ENCODE data around the gene KLHL11.
"Not testable (repeated sequence)": the region's sequence is repeated elsewhere in the genome, so short reads cannot be mapped to it uniquely, and the experiment has no call there.

KLHL11 gene

DNA sequence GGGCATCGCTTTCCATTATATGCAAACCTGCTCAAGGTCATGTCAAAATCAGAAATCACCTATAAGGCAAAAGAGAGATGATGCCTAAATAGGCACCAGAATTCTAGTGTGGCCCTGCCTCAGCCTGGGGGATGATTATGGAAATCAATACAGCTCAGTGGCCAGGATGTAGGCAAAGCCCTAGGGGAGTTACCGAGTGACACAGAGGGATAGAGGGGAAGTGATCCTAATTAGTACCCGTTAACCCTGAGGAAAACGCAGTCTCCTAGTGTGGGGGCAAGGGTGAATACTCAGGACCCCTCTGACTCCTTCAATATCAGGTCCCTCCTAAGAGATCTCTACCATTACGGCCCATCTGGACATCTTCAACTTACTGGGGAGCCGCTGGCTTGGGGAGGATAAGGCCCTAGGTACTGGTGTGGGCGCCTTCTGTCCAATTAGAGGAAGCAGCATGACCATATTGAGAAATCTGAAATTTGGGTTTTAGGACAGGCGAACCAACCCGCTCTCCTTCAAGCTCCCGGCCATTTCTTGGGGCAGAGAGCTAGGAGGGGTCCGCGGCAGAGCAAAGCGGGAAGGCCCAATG, 29.9 kb downstream of the KLHL11 start:
- H3K27me3 ChIP-seq (ENCODE audit: control insufficient read depth in 1 of 2, insufficient read depth in 2 of 2, low read length in 2 of 2), result no peaks in the 10 kb centered on the region
- H3K9ac ChIP-seq (ENCODE audit: low read length), result peak overlapping the region; percentile 54
- peak overlapping the region; percentile 78 to 94 for H3K4me3 ChIP-seq (ENCODE audit: low read depth in 1 of 2, low read length in 2 of 2)
- H3K27ac ChIP-seq (ENCODE audit: low read depth, low read length), result peak overlapping the region; percentile 73
- no peaks in the 10 kb centered on the region for H3K9me3 ChIP-seq (ENCODE audit: low read length)
- peaks cover 21% of the 10 kb centered on the region for H3K36me3 ChIP-seq (ENCODE audit: insufficient read depth, low read length)
- H3K4me1 ChIP-seq (ENCODE audit: insufficient read depth, low read length), result peaks cover 11% of the 10 kb centered on the region

DNA sequence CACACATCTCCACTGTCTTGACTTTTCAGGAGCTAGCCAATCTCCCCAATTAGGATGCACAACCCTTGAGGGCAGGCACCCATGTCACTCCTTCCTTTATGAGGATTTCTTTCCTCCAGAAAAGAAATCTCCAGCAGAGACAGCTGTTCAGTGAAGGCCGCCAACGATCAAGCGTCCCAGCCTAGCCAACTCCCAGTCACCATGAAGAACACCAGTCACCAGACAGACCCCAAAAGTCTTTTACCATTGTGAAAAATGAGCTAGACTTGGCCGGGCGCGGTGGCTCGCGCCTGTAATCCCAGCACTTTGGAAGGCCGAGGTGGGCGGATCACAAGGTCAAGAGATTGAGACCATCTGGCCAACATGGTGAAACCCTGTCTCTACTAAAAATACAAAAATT, 35.3 kb downstream of the KLHL11 start:
- H3K9ac ChIP-seq (ENCODE audit: low read length); H3K4me3 ChIP-seq (ENCODE audit: low read depth in 1 of 2, low read length in 2 of 2); H3K27ac ChIP-seq (ENCODE audit: low read depth, low read length); H3K9me3 ChIP-seq (ENCODE audit: low read length); H3K4me1 ChIP-seq (ENCODE audit: insufficient read depth, low read length); H3K27me3 ChIP-seq (ENCODE audit: control insufficient read depth in 1 of 2, insufficient read depth in 2 of 2, low read length in 2 of 2): not testable (repeated sequence)
- peaks cover 46% of the 10 kb centered on the region for H3K36me3 ChIP-seq (ENCODE audit: insufficient read depth, low read length)

DNA sequence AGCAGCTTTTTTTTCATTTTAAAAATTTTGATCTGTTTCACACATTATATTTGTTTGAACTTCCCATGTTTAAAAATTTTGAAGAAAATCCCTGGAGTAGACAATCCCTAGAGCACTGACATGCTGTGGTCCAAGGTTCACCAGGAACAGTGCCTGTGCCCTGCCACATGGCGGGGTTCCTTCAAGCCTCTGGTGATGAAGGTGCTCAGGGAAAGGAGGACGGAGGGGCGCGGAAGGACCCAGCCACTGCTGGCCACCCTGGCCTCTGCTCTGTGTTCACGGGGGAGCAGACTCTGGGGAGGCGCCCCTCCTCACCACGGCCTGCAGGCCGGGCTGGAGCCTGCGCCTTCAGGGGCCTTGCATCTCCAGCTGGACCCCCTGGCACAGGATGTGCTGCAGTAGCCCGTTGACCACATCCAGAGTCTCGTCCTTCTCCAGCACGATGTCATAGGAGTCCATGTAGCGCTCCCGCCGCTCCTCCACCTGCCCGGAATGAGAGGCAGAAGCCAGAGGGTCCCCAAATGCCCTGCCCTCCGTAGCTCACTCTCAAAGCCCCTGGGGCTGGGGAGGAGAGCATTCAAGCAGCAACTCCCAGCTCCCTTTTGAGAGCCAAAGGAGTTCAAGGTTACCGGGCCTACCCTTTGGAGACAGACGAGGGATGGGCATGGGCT, 39.9 kb downstream of the KLHL11 start:
- Histone ChIP-seq H3K9ac (ENCODE audit: low read length) (no peak overlapping the region), H3K27ac (ENCODE audit: low read depth, low read length) (no peak overlapping the region), H3K36me3 (ENCODE audit: insufficient read depth, low read length) (peaks cover 33% of the 10 kb centered on the region), H3K9me3 (ENCODE audit: low read length) (no peaks in the 10 kb centered on the region), H3K4me3 (ENCODE audit: low read depth in 1 of 2, low read length in 2 of 2) (no peak overlapping the region), H3K4me1 (ENCODE audit: insufficient read depth, low read length) (no peaks in the 10 kb centered on the region), H3K27me3 (ENCODE audit: control insufficient read depth in 1 of 2, insufficient read depth in 2 of 2, low read length in 2 of 2) (no peaks in the 10 kb centered on the region)

DNA sequence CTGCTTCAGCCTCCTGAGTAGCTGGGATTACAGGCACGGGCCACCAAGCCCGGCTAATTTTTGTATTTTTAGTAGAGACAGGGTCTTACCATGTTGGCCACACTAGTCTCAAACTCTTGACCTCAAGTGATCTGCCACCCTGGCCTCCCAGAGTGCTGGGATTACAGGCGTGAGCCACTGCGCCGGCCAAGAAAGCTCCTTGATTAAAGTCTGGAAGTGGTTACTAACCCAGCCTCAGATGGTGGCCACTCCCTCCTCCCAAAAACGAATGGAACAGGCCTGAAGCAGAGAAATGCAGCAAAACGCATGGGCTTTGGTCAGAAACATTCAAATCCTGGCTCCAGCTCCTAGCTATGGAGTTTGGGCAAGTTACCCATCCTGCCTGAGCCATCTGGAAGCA, 41.1 kb downstream of the KLHL11 start:
- H3K27ac ChIP-seq (ENCODE audit: low read depth, low read length), result no peak overlapping the region
- H3K9ac ChIP-seq (ENCODE audit: low read length), result no peak overlapping the region
- peaks cover 26% of the 10 kb centered on the region for H3K36me3 ChIP-seq (ENCODE audit: insufficient read depth, low read length)
- H3K4me1 ChIP-seq (ENCODE audit: insufficient read depth, low read length), result no peaks in the 10 kb centered on the region
- no peaks in the 10 kb centered on the region for H3K27me3 ChIP-seq (ENCODE audit: control insufficient read depth in 1 of 2, insufficient read depth in 2 of 2, low read length in 2 of 2)
- H3K4me3 ChIP-seq (ENCODE audit: low read depth in 1 of 2, low read length in 2 of 2), result no peak overlapping the region
- no peaks in the 10 kb centered on the region for H3K9me3 ChIP-seq (ENCODE audit: low read length)

DNA sequence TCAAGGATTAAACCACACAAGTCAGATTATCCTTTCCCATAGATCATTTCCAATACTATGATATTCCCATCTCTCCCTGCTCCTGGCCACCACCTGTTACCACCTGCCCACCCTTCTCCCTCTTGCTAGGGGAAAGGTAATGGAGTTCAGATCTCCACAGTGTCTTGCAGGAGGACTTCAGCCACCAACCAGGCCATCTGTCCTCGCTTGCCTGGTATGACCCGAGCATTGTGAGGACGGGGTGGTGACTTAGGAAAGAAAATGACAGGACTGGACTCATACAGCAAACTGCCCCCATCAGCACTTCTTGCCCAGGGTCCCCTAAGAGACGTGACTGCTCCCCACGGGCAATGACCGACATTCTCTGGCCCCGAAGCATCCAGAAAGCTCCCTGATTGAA, 41.6 kb downstream of the KLHL11 start:
- H3K9me3 ChIP-seq (ENCODE audit: low read length), result no peaks in the 10 kb centered on the region
- H3K36me3 ChIP-seq (ENCODE audit: insufficient read depth, low read length), result peaks cover 26% of the 10 kb centered on the region
- no peak overlapping the region for H3K9ac ChIP-seq (ENCODE audit: low read length)
- no peaks in the 10 kb centered on the region for H3K4me1 ChIP-seq (ENCODE audit: insufficient read depth, low read length)
- no peak overlapping the region for H3K4me3 ChIP-seq (ENCODE audit: low read depth in 1 of 2, low read length in 2 of 2)
- no peaks in the 10 kb centered on the region for H3K27me3 ChIP-seq (ENCODE audit: control insufficient read depth in 1 of 2, insufficient read depth in 2 of 2, low read length in 2 of 2)
- no peak overlapping the region for H3K27ac ChIP-seq (ENCODE audit: low read depth, low read length)

DNA sequence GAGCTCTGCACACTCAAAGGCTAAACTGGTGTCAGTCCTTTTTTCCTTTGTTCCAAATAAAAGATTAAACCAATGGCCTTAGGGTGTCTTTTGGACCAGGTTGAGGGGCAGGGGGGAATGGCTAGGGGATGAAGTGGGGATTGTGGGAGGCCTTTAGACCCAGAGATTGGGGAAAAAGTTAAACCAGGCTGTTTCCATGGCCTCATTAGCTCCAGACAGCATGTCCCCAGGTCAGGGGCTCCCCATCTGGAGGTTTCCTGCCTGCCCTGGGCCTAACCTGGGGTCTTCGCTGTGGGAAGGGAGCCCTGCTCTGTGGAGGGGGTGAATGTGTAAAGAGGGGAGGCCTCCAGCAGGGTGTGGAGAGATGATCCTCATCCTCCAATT, 42.1 kb downstream of the KLHL11 start:
- H3K27me3 ChIP-seq (ENCODE audit: control insufficient read depth in 1 of 2, insufficient read depth in 2 of 2, low read length in 2 of 2), result no peaks in the 10 kb centered on the region
- no peak overlapping the region for H3K9ac ChIP-seq (ENCODE audit: low read length)
- H3K27ac ChIP-seq (ENCODE audit: low read depth, low read length), result no peak overlapping the region
- peaks cover 26% of the 10 kb centered on the region for H3K36me3 ChIP-seq (ENCODE audit: insufficient read depth, low read length)
- no peaks in the 10 kb centered on the region for H3K9me3 ChIP-seq (ENCODE audit: low read length)
- H3K4me3 ChIP-seq (ENCODE audit: low read depth in 1 of 2, low read length in 2 of 2), result no peak overlapping the region
- H3K4me1 ChIP-seq (ENCODE audit: insufficient read depth, low read length), result no peaks in the 10 kb centered on the region

DNA sequence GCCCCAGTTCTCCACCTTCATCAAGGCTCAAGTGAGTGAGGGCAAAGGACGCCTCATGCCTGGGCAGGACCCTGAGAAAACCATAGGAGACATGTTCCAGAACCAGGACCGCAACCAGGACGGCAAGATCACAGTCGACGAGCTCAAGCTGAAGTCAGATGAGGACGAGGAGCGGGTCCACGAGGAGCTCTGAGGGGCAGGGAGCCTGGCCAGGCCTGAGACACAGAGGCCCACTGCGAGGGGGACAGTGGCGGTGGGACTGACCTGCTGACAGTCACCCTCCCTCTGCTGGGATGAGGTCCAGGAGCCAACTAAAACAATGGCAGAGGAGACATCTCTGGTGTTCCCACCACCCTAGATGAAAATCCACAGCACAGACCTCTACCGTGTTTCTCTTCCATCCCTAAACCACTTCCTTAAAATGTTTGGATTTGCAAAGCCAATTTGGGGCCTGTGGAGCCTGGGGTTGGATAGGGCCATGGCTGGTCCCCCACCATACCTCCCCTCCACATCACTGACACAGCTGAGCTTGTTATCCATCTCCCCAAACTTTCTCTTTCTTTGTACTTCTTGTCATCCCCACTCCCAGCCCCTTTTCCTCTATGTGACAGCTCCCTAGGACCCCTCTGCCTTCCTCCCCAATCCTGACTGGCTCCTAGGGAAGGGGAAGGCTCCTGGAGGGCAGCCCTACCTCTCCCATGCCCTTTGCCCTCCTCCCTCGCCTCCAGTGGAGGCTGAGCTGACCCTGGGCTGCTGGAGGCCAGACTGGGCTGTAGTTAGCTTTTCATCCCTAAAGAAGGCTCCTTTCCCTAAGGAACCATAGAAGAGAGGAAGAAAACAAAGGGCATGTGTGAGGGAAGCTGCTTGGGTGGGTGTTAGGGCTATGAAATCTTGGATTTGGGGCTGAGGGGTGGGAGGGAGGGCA, 42.7 kb downstream of the KLHL11 start:
- Histone ChIP-seq H3K4me3 (ENCODE audit: low read depth in 1 of 2, low read length in 2 of 2) (no peak overlapping the region), H3K36me3 (ENCODE audit: insufficient read depth, low read length) (peaks cover 21% of the 10 kb centered on the region), H3K9ac (ENCODE audit: low read length) (no peak overlapping the region), H3K4me1 (ENCODE audit: insufficient read depth, low read length) (no peaks in the 10 kb centered on the region), H3K27ac (ENCODE audit: low read depth, low read length) (no peak overlapping the region), H3K9me3 (ENCODE audit: low read length) (no peaks in the 10 kb centered on the region), H3K27me3 (ENCODE audit: control insufficient read depth in 1 of 2, insufficient read depth in 2 of 2, low read length in 2 of 2) (no peaks in the 10 kb centered on the region)

DNA sequence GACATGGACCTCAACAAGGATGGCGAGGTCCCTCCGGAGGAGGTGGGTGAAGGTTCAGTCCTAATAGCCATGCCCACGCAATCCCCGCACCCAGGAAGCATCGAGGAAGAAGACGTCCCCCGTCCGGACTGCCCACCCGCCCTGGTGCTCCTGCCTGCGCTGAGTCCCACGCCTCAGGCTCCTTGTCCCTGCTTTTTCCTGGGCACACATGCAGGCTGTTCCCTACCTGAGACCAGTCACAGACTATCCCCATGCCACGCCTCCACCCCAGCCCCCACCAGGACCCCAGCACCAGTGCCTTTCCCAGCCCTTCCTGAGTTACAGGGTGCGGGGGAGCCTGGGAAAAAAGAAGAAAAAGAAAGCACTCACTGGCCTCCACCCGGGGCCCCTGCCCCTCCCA, 43.4 kb downstream of the KLHL11 start:
- H3K9ac ChIP-seq (ENCODE audit: low read length), result no peak overlapping the region
- H3K4me1 ChIP-seq (ENCODE audit: insufficient read depth, low read length), result no peaks in the 10 kb centered on the region
- H3K27me3 ChIP-seq (ENCODE audit: control insufficient read depth in 1 of 2, insufficient read depth in 2 of 2, low read length in 2 of 2), result no peaks in the 10 kb centered on the region
- H3K36me3 ChIP-seq (ENCODE audit: insufficient read depth, low read length), result peaks cover 18% of the 10 kb centered on the region
- no peaks in the 10 kb centered on the region for H3K9me3 ChIP-seq (ENCODE audit: low read length)
- no peak overlapping the region for H3K4me3 ChIP-seq (ENCODE audit: low read depth in 1 of 2, low read length in 2 of 2)
- H3K27ac ChIP-seq (ENCODE audit: low read depth, low read length), result no peak overlapping the region

DNA sequence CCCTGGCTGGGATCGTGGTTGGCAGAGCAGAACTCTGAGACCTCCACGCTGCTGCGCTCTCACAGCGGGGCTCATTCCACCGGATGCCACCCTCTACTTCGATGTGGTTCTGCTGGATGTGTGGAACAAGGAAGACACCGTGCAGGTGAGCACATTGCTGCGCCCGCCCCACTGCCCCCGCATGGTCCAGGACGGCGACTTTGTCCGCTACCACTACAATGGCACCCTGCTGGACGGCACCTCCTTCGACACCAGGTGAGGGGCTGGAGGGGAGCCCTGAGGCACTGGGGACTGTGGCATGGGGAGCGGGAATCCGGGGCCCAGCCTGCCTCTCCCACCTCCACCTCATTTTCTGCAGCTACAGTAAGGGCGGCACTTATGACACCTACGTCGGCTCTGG, 47.2 kb downstream of the KLHL11 start:
- Histone ChIP-seq H3K9me3 (ENCODE audit: low read length) (no peaks in the 10 kb centered on the region), H3K36me3 (ENCODE audit: insufficient read depth, low read length) (no peaks in the 10 kb centered on the region), H3K27me3 (ENCODE audit: control insufficient read depth in 1 of 2, insufficient read depth in 2 of 2, low read length in 2 of 2) (no peaks in the 10 kb centered on the region), H3K4me3 (ENCODE audit: low read depth in 1 of 2, low read length in 2 of 2) (no peak overlapping the region), H3K9ac (ENCODE audit: low read length) (no peak overlapping the region), H3K4me1 (ENCODE audit: insufficient read depth, low read length) (peaks cover 8% of the 10 kb centered on the region), H3K27ac (ENCODE audit: low read depth, low read length) (no peak overlapping the region)

DNA sequence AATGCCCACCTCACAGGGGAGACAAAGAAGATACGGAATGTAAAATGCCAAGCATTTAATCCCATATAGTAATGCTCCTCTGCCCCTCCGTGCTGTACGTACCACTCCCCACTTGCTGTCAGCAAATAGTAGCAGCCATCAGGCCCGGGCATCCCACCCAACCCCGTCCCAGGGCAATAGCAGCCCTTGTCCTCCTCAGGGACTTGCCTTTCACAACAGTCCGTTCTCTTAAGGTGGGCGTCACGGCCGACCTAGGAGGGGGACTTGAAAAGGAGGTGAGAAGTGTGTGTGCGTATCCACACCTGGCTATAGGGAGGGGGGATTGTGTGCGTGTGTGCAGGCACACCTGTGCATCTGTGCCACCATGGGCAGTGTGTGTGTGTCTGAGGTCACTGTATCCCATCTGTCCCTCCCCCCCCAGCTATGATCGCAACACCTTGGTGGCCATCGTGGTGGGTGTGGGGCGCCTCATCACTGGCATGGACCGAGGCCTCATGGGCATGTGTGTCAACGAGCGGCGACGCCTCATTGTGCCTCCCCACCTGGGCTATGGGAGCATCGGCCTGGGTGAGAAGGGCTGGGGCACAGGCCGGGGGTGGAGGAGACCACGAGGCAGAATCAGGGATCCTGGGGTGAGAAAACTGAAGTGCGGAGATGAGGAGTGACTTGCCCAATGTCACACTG, 48.4 kb downstream of the KLHL11 start:
- peaks cover 13% of the 10 kb centered on the region for H3K4me1 ChIP-seq (ENCODE audit: insufficient read depth, low read length)
- H3K27me3 ChIP-seq (ENCODE audit: control insufficient read depth in 1 of 2, insufficient read depth in 2 of 2, low read length in 2 of 2), result no peaks in the 10 kb centered on the region
- H3K4me3 ChIP-seq (ENCODE audit: low read depth in 1 of 2, low read length in 2 of 2), result no peak overlapping the region
- H3K36me3 ChIP-seq (ENCODE audit: insufficient read depth, low read length), result no peaks in the 10 kb centered on the region
- H3K27ac ChIP-seq (ENCODE audit: low read depth, low read length), result no peak overlapping the region
- H3K9ac ChIP-seq (ENCODE audit: low read length), result no peak overlapping the region
- H3K9me3 ChIP-seq (ENCODE audit: low read length), result no peaks in the 10 kb centered on the region

DNA sequence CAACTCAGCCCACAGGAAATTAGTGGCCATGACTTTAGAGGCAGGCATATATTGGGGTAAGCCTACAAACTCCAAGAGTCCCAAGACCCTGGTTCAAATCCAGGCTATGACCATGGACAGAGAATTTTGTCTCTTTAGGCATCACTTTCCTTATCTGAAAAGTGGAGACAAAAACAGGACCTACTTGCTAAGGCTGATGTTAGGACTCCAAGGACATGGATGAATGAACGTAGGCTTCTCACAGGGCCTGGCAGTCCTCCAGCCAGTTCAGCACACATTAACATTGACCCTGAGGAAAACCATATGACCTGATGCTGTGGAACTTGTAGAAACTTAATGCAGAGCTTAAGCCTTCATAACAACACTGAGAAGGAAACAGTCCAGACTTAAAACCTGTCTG, 51.0 kb downstream of the KLHL11 start:
- no peaks in the 10 kb centered on the region for H3K27me3 ChIP-seq (ENCODE audit: control insufficient read depth in 1 of 2, insufficient read depth in 2 of 2, low read length in 2 of 2)
- no peak overlapping the region for H3K9ac ChIP-seq (ENCODE audit: low read length)
- no peak overlapping the region for H3K4me3 ChIP-seq (ENCODE audit: low read depth in 1 of 2, low read length in 2 of 2)
- no peaks in the 10 kb centered on the region for H3K36me3 ChIP-seq (ENCODE audit: insufficient read depth, low read length)
- no peak overlapping the region for H3K27ac ChIP-seq (ENCODE audit: low read depth, low read length)
- H3K9me3 ChIP-seq (ENCODE audit: low read length), result no peaks in the 10 kb centered on the region
- H3K4me1 ChIP-seq (ENCODE audit: insufficient read depth, low read length), result peaks cover 20% of the 10 kb centered on the region

Measured in muscle layer of colon (tissue), 2 donors.